IPS DF 4.7 (cell line): ENCODE measurements around the gene SAMD1.

Experiments
- DNase-seq: peaks from one replicate; pipeline ENCODE4 v3.0.0-alpha.2; 2013; ENCODE audit warnings: low spot score; ENCODE audit errors: extremely low read depth

The SAMD1 gene

GRCh38 chr19:14089662-14090508, 666 bp downstream of the SAMD1 start:
- DNase-seq = no peak

- no peak for DNase-seq
These were observed 1.2 kb downstream of the SAMD1 start for GRCh38 chr19:14089412-14089661.

DNA sequence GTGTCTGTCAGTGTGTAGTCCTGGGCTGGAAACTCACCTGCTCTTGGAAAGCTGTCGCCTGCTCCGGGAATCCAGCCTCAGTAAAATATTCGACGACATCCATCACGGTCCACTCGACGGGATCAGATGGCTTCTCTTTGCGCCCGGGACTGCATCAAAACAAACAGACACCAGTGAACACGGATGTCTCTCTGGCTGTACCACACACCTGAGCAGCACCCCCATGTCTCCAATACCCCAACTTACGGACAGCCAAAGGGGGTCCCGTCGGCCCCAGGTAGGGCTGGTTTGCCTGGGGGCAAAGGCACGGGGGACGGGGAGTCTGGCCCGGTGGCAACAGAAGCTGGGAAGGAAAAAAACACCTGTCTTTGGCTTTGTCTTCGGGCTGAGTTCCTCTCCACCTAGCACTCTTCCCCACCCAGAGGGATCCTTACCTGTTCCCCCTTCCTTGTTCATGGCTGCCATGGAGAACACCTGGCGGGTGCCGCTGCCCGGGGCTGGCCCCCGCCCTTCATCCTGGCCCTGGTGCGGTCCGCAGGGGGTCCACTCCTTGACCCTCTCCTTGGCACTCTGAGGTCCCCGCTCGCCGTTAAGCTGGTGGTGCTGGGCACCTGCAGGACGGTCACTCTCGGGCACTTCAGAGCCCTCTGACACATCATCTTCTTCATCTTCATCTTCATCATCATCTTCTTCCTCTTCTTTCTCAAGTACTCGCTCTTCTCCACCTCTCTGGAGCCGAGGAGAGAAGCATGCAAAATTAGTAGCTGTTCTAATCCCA, 1.7 kb downstream of the SAMD1 start:
- no peak for DNase-seq

DNA sequence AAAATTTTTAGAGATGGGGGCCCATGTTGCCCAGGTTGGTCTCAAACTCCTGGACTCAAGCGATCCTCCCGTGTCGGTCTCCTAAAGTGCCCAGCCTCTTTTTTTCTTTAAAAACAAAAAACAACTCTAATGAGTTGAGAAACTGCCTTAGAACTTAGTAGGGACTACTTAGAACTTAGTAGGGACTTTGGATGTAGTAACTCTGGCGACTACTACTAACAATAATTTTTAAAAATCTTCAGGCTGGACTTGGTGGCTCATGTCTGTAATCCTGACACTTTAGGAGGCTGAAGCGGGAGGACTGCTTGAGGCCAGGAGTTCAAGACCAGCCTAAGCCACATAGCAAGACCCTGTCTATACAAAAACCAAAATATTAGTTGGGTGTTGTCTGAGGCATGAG, 4.5 kb downstream of the SAMD1 start:
- no peak for DNase-seq

DNA sequence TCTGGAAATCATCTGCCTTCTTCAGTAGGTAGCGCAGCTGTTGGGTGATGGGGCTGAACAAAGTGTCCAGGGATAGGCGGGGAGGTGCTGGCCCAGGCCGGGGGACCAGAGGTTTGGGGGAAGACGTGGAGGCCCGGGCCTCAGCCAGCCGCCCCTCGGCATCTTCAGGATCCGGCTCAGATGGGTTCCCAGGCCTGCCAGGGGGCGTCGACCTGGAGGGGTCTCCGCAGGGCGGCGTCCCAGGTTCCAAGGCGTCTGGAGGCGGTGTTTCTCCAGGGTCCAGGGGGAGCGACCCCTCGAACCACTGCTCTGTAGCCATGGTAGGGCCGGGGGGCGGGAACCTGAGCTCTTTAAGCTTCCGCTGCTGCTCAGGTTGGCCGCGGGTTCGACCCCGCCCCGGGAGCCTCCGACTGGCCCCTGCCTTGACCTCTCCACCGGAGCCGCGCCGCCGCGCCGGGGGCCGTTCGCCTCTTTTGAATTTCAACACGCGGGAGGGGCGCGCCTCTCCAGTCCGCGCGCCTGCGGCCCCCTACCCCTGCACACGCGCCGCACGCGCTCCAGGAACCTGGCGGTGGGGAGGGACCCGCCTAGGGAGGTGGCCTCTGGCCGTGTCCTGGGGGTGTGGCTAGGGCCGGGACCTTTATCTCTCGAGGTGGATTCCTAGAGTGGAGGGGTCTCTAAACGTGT, 5.1 kb downstream of the SAMD1 start, which contains the start of gene C19orf67:
Gene C19orf67, minus strand, starts transcription at position 475 of the 687 bp plus-strand sequence. Its CDS starts 156 bp downstream, at position 319.
- DNase-seq = no peak

- DNase-seq = no peak
These were observed 7.9 kb downstream of the SAMD1 start for GRCh38 chr19:14082675-14082960.

GRCh38 chr19:14081797-14082674, 8.5 kb downstream of the SAMD1 start:
- no peak for DNase-seq

- peak; percentile 97 for DNase-seq
These were observed 9.4 kb downstream of the SAMD1 start for GRCh38 chr19:14080887-14081796.

DNA sequence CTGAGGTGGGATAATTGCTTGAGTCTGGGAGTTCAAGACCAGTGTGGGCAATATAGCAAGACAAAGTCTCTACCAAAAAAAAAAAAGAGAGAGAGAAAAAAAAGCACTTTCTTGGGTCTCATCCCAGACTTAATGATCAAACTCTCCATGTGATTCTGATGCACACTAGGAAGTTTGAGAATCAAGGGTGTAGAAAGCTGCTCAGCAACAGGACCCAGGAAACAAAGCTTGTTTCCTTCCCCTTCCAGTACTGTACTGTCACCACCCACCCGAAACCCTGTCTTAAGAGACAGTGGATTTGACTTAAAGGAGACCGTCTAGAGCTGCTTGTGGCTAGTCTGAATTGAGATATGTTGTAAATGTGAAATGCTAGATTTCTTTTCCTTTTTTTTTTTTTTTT, 12.1 kb downstream of the SAMD1 start:
- no peak for DNase-seq

DNA sequence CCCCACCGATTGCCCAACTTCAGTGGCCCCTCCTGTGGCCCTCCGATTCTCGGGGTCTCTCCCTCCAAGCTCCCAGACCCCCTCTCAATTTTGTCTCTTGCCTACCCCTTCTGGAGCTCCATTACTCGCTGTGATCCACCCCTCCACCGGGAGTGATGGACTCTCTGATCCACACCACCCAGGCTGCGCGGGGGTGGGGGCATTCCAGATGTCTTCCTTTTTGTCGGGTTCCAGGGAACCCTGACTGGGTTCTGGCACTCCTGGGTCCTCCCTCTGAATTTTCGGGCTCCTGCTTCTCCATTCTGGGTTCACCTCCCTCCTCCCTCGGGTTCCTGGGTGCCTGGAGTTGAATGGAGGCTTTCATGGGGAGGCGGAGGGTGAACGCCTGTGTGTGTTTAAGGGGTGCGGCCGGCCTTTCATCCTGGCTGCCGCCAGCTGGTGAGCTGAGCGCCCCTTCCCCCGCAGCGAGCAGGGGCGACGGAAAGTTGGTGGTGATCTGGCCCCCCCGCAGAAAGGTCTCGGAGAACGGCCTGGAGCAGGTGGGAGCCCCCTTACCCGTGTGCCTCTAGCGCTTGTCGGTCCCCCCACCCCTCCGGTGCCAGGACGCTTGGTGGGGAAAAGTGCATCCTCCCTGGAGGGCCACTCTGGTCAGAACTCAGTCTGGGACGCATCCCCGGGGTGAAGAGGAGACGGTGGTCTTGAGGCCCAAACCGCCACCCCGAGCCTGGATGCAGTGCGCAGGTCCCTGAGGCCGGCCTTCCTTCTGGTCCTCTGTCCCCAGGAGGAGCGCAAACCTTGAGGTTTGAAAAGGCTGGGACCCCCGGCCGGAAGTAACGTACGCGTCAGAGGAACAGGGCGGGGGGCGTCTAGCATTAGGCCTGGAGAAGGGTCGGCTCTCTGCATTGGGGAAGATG, 16.4 kb downstream of the SAMD1 start:
- no peak for DNase-seq

GRCh38 chr19:14073261-14073924, 17.2 kb downstream of the SAMD1 start:
- no peak for DNase-seq

DNA sequence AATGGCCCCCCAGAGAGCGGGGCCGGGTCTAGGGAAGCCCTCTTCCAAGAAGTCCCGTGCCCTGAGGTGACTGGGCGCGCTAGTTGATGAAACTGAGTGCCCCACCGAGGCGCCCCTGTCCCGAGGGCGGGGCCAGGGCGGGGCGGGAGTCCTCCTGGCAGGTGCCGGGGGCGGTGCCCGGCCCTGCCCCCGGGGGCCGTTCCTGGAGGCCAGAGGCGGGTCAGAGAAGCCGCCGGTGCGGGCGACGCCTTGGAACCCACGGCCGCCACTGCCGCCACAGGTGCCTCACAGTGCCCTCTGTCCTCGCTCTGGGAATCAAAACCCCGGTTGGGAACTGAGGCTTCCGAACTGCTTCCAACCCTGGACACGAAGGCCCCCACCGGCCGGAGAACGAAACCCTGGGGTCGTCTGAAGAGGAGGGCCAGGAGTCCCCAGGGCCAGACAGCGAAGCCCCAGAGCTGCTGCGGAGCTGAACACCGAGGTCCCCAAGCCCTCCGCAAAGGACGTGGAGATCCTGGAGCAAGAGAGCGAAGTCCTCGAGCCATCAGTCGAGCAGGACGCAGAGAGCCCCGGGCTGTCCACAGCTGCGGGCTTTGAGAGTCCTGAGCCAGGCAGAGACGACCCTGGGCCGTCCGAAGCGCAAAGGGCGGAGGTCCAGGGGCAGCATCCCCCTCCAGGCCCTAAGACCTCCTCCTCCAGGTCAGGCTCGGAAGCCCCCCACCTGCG, 17.9 kb downstream of the SAMD1 start, which contains the start of gene MISP3:
Gene MISP3, plus strand, starts transcription at position 252 of the 726 bp plus-strand sequence. CDS start 524 bp downstream, outside the sequence.
- DNase-seq = no peak

DNA sequence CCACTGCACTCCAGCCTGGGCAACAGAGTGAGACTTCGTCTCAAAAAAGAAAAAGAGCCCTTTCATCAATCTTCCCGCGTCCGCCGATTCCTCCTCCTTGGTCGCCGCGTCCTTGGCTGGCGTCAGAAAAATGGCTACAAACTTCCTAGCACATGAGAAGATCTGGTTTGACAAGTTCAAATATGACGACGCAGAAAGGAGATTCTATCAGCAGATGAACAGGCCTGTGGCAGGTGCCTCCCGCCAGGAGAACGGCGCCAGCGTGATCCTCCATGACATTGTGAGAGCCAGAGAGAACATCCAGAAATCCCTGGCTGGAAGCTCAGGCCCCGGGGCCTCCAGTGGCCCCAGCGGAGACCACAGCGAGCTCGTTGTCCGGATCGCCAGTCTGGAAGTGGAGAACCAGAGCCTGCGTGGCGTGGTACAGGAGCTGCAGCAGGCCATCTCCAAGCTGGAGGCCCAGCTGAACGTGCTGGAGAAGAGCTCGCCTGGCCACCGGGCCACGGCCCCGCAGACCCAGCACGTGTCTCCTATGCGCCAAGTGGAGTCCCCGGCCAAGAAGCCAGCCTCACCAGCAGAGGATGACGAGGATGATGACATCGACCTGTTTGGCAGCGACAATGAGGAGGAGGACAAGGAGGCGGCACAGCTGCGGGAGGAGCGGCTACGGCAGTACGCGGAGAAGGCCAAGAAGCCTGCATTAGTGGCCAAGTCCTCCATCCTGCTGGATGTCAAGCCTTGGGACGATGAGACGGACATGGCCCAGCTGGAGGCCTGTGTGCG, 20.1 kb downstream of the SAMD1 start:
- no peak for DNase-seq

DNA sequence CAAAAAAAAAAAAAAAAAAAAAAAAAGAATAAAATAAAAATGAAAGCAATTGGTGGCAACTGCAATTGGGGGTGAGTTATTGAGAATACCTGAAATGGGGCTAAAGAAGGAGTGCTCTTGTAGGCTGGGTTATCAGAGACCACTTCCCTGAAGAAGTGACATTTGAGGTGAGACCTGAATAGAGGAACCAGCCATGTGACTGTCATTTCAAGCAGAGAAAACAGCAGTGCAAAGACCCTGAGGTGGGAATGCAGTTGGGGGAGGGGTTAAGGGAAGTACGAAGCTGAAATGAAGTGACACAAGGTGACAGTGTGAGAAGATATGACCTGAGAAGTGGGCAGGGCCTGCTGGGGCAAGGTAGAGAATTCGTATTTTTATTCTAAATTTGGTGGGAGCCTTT, 24.4 kb downstream of the SAMD1 start:
- DNase-seq = no peak

GRCh38 chr19:14063105-14063504, 27.4 kb downstream of the SAMD1 start:
- DNase-seq = no peak

- DNase-seq = no peak
These were observed 28.0 kb downstream of the SAMD1 start for GRCh38 chr19:14062558-14062855.
